ENCODE measurements around the gene SLC23A2.

The SLC23A2 gene

DNA sequence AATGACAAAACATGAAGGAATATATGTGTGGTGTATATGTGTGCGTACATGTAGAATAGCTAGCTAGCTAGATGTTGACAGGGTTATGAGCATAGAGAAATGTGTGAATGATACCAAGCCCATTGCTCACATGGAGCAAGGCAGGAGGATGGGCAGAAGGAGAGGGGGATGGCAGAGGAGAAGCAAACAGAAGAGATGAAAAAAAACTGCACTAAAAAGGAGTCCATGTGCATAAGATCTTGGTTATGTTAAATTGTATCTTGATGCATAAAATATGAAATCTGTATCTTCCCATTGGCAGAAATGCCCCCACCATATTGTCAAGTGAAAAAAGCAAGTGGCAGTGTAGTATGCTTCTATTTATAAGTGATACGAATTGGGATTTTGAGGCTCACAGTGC lies 154.5 kb downstream of the SLC23A2 start:
- no peak for DNase-seq (ENCODE audit: low read depth, low spot score)

DNA sequence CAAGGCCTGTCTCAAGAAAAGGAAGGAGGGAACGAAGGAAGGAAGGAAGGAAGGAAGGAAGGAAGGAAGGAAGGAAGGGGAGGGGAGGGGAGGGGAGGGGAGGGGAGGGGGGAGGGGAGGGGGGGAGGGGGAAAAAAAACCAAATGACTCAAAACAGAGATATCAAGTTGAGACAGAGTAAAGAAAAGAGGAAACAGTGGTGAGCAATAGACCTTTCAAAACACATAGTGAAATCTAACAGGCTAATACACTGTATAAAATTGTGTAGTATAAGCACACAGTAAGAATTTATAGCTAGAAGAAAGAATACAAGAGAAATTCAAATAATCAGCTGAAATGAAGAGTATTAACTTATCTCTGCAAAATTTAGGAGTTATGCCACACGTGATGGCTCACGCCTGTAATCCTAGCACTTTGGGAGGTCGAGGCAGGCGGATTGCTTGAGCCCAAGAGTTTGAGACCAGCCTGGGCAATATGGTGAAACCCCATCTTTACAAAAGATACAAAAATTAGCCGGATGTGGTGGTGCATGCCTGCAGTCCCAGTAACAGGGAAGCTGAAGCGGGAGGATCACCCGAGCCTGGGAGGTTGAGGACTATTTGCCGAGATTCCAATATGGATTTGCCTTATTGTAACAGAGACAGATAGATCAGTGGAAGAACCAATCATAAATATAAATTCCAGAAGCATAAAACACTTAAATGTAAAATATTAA lies 156.4 kb downstream of the SLC23A2 start:
- DNase-seq (ENCODE audit: low read depth, low spot score), result no peak

DNA sequence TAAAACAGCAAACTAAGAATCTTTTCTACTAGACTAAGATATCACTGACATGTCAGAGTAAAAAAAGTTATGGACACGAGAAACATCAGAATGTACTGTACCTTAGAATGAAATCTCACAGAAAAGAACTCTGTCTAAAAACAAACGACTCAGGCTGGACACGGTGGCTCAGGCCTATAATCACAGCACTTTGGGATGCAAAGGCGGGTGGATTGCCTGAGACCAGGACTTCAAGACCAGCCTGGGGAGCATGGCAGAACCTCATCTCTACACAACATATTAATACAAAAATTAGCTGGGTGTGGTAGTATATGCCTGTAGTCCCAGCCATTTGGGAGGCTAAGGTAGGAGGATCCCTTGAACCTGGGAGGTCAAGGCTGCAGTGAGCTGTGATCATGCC lies 157.0 kb downstream of the SLC23A2 start:
- no peak for DNase-seq (ENCODE audit: low read depth, low spot score)

DNA sequence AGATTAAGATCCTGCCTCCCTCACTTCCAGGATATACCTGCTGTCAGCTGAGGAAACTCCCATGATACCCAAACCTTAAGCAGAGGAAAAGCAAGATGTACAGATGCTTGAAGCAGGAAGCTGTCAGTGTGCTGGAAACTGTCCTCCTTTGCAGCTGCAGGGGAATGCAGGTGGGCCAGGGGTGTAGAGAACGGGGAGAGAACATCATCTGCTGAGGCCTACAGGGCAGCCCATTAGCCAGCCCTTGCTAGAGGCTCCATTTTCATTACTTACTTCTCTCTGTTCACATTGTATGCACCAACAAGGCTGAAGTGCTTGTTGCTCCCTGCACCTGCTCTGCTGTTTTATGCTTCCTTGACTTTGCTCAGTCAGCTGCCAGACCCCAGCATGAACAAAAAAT lies 160.5 kb downstream of the SLC23A2 start:
- DNase-seq (ENCODE audit: low read depth, low spot score), result no peak

DNA sequence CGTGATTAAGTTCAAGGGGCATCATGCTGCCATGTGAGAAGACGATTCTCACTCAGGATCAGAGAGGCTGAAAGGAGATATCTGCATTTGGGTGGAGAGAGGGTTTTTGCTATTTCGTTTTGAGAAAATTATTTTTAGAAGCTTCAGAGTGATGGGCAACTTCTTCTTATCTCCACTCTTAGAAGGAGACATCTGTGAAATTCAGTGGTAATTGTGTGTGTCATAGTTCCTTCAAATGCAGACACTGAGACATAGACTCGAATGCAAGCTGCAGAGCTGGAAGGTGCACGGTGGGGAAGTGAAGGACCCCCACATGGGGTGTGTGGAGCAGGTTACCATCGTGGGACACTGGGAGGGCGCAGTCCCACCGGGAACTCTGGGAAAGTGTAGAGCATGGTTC lies 162.8 kb downstream of the SLC23A2 start:
- DNase-seq (ENCODE audit: low read depth, low spot score), result no peak

DNA sequence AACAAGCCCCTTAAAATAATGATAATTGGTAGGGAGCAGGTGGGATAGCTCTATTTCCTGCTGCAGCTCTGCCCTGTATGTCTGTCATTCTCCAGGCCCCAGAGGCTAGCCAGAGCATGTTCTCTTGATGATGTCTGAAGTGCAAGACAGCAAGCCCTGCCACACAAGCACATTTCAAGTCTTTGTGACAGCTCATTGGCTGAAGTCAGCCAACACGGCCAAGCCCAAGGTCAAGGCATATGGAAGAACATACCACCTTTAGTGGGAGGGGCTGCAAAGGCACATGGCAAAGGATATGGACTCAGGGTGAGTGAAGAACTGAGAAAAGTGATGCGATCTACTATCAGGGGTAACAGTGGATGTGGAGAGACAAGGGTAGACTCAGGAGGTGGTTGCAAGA lies 163.6 kb downstream of the SLC23A2 start:
- DNase-seq (ENCODE audit: low read depth, low spot score), result no peak

DNA sequence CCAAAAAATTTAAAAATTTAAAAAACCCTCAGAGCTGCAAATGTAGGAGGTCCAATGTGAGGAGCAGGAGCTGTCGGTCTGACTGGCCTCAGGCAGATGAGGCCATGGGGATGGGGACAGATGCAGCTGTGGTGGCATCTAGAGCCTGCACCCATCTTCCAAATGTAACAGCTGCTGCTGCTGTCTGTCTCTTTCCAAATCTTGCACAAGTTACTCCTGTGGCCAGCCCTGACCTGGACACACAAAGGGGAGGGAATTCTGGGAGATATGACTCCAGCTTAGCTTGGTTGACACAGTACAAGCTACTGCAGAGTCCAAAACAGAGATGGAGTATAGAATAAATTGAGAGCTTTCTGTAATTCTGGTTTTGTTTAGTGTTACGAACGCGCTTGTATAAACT lies 164.4 kb downstream of the SLC23A2 start:
- DNase-seq (ENCODE audit: low read depth, low spot score), result no peak

DNA sequence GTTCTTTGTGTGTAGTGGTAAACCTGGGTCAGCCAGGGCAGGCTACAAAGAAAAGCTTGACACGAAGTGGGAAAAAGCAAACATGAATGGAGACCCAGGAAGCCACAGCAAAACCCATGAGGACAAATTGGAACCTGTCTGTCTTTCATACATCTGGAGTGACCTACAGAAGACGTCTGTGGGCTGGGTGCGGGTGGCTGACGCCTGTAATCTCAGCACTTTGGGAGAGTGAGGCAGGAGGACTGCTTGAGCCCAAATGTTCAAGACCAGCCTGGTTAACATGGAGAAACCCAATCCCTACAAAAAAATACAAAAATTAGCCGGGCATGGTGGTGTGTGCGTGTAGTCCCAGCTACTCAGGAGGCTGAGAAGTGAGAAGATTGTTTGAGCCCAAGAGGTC lies 164.8 kb downstream of the SLC23A2 start:
- DNase-seq (ENCODE audit: low read depth, low spot score), result no peak

DNA sequence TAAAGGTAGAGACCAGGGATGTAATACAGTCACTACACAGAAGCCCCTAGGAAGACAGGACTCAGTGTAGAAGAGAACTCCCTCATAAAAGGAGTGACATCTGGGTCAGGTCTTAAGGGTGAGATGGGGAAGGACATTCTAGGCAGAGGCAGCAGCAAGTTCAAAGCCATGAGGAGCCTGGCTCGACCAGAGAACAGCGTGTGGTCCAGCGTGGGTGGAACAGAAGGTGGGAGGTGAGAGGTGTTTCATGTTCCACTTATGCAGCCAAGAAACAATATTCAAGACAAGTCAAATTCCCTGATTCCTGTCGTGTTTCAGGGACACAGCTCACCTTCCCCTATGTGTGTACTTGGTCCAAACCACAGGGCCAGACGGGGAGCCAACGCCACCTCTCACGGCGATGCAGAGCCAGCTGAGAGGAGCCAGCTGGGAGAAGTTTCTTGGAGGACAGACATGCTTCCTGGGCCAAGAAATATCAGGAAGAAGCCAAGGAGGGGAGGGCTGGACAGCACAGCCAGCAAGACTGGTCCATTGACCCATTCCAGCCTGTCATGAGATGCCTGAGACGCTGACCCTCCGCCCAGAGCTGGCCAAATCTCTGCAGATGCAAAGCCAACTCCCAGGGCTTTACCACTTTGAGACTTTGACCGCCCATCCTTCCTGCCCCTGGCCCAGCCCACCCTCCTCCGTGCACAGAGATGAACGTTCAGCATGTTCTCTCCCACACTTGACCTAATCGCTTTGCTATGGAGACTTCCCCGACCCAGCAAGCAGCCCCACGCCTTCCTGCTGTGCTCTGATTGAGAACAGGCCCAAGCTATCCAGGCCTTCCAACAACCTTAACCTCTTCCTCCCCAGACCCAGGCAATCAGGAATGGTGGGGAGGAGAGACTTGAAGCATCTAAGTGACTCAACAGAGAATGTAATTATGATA lies 165.8 kb downstream of the SLC23A2 start:
- peak; percentile 82 for DNase-seq (ENCODE audit: low read depth, low spot score)

DNA sequence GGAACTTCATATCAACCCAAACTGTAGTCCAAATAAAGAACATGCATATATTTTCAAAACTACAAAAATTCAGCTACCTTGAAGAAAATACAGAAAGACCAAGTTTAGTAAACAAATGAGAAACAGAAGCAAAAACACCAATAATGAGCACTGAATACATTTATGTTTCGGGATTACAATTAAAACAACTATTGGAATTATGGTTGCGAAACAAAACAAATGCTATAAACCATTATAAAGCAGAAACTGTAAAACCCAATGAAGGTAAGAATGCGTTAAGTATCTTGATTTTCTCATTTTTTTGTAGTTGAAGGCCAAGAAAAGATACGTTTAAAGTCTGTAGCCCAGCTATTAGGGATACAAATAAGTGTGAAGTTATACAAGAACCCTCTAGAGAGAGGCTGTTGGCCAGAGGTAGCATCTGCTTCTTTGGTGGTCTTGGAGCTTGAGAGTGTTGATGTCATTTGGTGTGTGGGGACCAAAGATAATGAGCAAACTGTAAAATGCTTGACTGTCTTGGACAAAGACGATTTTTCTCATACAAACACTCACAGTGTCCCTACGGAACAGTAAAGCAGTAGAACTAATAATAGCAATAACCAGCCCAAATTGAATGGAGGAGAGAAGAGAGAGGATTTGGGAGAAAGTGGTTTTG lies 168.1 kb downstream of the SLC23A2 start:
- DNase-seq (ENCODE audit: low read depth, low spot score), result no peak

DNA sequence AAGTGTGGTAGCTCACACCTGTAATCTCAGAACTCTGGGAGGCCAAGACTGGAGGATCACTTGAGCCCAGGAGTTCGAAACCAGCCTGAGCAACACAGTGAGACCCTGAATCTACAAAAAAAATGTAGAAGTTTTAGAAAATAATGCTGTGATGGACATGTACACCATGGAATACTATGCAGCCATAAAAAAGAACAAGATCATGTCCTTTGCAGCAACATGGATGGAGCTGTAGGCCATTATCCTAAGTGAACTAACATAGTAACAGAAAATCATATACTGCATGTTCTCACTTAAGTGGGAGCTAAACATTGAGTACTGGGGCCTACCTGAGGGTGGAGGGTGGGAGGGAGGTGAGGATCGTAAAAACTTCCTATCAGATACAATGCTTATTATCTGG lies 168.8 kb downstream of the SLC23A2 start:
- no peak for DNase-seq (ENCODE audit: low read depth, low spot score)

DNA sequence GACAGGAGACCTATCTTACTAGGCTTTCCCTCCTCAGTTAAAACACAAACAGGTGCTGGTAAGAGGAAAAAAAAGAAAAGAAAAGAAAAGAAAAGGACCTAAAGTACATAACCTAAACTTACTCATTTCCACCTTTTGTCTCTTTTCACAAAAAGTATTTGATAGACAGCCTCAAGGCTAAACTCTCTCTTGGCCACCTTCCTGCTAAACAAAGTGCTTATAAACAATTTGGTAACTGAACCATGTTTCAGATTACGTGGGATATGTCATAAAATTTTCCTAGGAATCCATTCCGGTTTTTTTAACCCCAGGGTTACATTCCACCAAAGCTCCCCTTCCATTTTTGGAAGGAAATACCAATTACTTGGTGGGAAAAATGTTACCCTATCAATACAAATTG lies 170.6 kb downstream of the SLC23A2 start:
- DNase-seq (ENCODE audit: low read depth, low spot score), result no peak

DNA sequence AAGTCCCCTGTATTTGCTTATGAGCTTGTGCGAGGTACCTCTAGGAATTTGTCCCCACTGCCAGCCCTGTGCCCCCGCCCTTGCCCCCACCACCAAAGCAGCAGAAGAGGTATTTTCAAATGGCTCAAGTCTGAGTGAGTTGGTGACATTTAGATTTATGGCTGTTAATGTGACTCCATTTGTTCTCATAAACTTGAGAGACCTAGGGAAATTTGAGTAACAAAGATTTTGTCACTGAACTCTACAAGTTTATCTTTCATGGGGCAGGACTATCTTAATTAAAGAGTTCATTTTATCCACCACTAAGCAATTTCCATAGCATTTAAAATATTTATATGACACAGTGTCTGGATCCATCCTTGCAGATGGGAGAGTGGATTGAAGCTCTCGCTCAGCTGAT lies 171.1 kb downstream of the SLC23A2 start:
- no peak for DNase-seq (ENCODE audit: low read depth, low spot score)

DNA sequence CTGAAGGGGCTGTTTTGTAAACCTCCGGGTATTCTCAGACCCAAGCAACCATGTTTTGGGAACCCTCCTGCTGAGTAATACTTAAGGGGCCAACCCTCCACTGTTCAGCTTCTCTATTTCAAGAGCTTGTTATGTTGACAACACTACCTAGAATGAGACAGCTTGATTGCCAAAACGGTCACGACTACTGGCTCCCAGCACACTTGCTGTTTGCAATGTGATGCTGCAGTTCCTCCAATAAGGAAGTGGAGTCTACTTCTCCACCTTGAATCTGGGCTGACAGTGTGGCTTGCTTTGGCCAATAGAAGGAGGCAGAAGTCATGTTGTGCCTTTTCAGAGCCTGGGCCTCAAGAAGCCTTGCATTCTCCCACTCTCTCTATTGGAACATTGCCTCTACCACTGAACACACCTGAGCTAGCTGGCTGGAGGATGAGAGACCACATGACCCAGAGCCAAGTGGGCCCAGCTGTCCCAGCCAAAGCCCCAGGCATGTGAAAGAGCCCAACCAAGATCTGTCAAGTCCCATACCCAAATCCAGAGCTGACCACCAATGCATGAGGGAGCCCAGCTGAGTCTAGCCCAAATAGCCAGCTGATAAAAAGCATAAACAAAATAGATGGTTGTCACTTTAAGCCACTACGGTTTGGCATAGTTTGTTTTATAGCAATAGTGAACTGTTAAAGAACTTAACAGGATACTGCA lies 171.6 kb downstream of the SLC23A2 start:
- no peak for DNase-seq (ENCODE audit: low read depth, low spot score)

DNA sequence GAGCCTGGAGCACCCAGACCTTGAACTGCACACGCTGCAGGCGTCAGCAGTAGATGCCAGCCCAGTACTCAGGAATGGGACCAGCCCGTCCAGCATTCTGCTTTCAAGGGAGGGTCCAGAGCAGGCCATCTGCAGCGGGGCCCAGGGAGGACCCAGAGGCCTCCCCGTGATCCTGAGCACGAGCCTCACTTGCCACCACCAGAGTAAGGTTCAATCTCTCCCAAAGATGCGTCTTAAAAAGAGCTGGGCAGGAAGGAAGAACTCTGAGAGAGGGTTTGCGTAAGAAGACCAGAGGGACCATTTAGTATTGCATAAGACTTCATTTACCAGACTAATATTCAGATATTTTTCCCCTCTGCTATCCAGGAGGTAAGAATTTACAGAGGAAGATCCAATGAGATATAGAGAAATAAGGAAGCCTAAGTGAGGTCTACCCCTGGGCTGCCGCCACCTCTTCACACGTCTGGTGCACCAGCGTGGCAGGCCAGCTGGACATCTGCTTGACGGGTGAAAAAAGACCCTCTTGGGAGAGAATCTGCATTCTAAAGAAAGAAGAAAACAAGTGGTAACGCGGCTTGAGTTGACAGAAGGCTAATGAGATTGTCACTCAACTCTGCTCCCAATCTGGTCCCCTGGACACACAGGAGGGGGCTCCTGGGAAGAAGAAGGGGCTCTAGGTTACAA lies 172.3 kb downstream of the SLC23A2 start:
- DNase-seq (ENCODE audit: low read depth, low spot score), result no peak

DNA sequence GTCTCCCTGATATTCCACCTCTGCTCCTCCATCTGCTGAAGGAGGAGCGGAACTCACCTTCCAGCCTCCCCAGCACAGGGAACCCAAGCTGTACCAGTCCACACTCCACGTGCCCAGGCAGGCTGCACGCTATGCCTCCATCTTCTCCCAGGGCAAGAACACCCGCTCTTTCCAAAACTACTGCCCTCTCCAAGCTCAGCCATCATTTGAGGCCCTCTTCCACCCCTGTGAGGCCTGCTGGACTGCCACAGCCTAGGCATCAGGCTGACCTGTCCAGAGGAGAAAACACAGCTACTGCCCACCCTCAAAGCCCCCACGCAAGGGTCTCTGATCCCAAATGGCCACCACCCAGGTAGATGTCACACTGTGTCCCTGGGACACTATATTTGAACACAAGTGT lies 179.7 kb downstream of the SLC23A2 start:
- no peak for DNase-seq (ENCODE audit: low read depth, low spot score)

DNA sequence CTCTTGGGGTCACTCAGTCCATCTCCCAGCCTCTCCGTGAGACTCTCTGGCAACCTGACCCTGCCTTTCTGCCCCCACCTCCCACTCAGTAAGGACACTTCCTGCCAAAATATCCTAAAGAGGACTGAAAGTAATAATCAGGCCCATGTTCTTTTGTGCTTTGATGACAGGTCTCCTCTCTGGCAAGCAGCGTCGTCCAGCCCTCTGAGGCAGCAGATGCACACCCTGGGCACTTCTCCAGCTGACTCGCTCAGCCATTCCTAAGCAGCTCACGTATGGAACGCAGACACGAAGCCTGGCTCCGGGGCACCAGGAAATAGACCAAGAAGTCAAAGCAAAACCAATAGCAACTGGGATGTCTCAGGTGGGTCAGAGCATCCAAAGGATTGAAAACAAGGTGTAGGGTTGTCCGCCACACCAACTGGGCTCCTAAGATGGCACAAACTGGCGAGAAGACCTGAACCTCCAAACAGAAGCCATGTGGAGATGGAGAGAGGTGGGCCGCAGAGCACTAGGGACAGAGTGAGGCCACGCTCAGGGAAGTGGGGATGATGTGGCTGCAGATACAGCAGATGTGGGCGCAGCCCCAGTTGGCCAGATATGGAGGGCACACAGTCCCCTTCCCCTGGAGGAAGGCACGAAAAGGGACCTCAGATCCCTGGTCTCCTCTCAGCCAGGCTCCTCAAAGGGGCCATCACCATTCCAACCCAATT lies 180.3 kb downstream of the SLC23A2 start:
- no peak for DNase-seq (ENCODE audit: low read depth, low spot score)

DNA sequence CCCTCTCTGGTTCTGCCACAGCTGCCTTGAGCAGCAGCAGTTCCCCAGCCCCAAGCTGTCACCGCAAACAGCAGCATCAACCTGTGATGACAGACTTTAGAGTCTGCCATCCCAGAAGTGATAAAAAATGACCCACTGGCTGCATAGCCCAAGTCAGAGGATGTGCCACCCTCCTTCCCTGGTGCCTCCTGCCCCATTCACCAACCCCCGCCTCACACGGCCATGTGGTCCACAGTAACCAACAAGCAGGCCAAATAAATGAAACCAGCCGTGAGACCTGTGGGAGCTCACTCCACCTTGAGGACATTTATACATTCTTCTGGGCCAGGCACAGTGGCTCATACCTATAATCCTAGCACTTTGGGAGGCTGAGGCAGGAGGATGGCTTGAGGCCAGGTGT lies 181.4 kb downstream of the SLC23A2 start:
- DNase-seq (ENCODE audit: low read depth, low spot score), result no peak

DNA sequence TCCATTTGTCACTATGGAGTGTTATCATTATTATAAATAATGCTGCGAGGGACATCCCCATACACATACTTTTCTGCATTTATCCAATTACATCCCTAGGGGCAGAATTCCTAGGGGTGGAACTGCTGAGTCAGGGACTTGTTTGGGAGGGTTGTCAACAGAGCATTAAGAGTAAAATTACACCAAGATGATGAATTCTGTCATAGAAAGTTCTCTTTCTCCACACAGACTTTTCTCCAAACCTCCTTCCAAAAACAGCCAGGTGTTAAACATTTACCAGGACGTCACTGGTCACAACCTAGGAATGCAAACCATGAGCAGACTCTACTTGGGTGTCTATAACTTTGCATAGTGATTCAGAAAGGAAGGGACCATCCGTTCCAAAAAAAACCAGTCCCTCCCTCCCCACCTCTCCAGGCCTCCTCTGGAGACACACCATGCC lies 184.1 kb downstream of the SLC23A2 start:
- no peak for DNase-seq (ENCODE audit: low read depth, low spot score)

DNA sequence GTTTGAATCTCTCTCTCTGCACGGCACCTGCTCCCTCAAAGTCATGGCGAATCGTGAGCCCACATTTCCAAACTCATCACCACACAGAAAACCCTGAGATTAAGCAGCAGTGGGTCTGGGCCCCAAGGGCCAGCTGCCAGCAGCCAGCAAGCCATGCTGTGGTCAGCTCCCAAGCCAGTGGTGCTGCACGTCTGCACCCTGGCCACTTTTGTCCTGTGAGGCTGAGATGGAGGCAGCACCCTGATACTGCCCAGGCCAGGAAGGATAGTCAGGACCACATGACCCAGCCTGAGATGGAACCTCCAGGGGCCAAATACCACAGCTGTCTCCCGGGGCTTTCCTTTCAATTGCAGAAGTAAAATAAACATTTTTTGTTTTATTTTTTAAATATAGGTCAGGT lies 185.7 kb downstream of the SLC23A2 start:
- no peak for DNase-seq (ENCODE audit: low read depth, low spot score)

All from smooth muscle cell of the brain vasculature (primary cell).